Stomach (tissue), 9 donors: ENCODE data around the gene APOH. TPM values are rescaled to one million over a fixed set of nuclear protein-coding genes. Genes with fewer than 3 reads are reported as not detected.

ENCODE experiments used
- DNase-seq, 2 donors: peaks; one replicate each; pipeline versions ENCODE4 v3.0.0 to v3.0.0-alpha.2; 2013 to 2019
- H3K27ac ChIP-seq, 5 donors: fragments of 200-600 bp in 4 of 5; sonication (generic) in 4 of 5; one replicate each; pipeline ENCODE4 v1.5.1; 2013 to 2019; ENCODE audit warnings: mild to moderate bottlenecking in 1 of 5, moderate library complexity in 1 of 5
- H3K27me3 ChIP-seq, 3 donors: fragments of 200-600 bp; sonication (generic); one replicate each; pipeline ENCODE4 v1.5.1; 2017 to 2019; ENCODE audit warnings: mixed run types in 1 of 3
- H3K36me3 ChIP-seq, 4 donors: fragments of 200-600 bp; sonication (generic); 1 replicate in 3 of 4; 2 replicates in 1 of 4; pipeline ENCODE4 v1.5.1; 2016 to 2019
- H3K4me1 ChIP-seq, 4 donors: fragments of 200-600 bp; sonication (generic); one replicate each; pipeline ENCODE4 v1.5.1; 2016 to 2019
- H3K4me3 ChIP-seq, 4 donors: fragments of 200-600 bp; sonication (generic) in 3 of 4; one replicate each; pipeline ENCODE4 v1.5.1; 2016 to 2019; ENCODE audit warnings: mild to moderate bottlenecking in 1 of 4
- H3K9me3 ChIP-seq, 4 donors: fragments of 200-600 bp; sonication (generic); one replicate each; pipeline ENCODE4 v1.5.1; 2016 to 2019
- EP300 ChIP-seq: sonication (generic); formaldehyde crosslinking; IDR thresholded peaks from one replicate; pipeline ENCODE4 v1.6.1; 2017; ENCODE audit warnings: antibody characterized with exemption
- POLR2A ChIP-seq, 4 donors: fragments of 450-650 bp; IDR thresholded peaks; one replicate each; pipeline ENCODE4 v1.6.1; 2016; ENCODE audit warnings: antibody characterized with exemption in 4 of 4, control low read depth in 2 of 4, mild to moderate bottlenecking in 1 of 4, moderate library complexity in 1 of 4
- POLR2AphosphoS5 ChIP-seq, 3 donors: sonication (generic); formaldehyde crosslinking; IDR thresholded peaks; one replicate each; pipeline ENCODE4 v1.6.1; 2016; ENCODE audit warnings: antibody characterized with exemption in 3 of 3
- WGBS, 5 donors: extraction: QIAGEN DNeasy Blood & Tissue Kit in 3 of 5; methylation state at CpG; one replicate each; pipeline versions ENCODE4 v1.1.5 to v1.1.7; 2013 to 2018; 5-methylcytosine and 5-hydroxymethylcytosine counted together
- intact Hi-C: fragments of 100-400 bp; cut with DNase I; formaldehyde crosslinking; loops from one replicate; pipeline ENCODE4 v1.15.1; 2023; ENCODE audit warnings: low total_unique reads
- polyA plus RNA-seq, 3 donors: library from polyadenylated mRNA; stranded (reverse); fragments of 200-250 nt; gene quantifications; one replicate each; pipeline ENCODE4 v1.2.3, GENCODE V29; 2013
- total RNA-seq, 5 donors: library from RNA; depleted of rRNA; stranded (reverse); fragments of >200 nt; gene quantifications; one replicate each; pipeline versions ENCODE4 v1.1.0 to v1.2.3, GENCODE V29; 2014 to 2016
- TF ChIP-seq, protein P1 (sequence below), 7 experiments: fragments of 450-650 bp in 4 of 7; fragments of 200-600 bp in 3 of 7; sonication (generic) in 3 of 7; IDR thresholded peaks; one replicate each; pipeline ENCODE4 v1.5.1; 2016 to 2019; ENCODE audit warnings: antibody characterized with exemption in 7 of 7, control low read depth in 2 of 7, mild to moderate bottlenecking in 1 of 7
- donor health status: healthy with polysubstance abuse.
- donor health status: Bipolar disorder and iron deficiency.
- donor health status: healthy.

The APOH gene
- total and polyA plus RNA-seq, 8 donors: 0.87 to 22.8 (median 2.0) TPM; not detected in 3

DNA sequence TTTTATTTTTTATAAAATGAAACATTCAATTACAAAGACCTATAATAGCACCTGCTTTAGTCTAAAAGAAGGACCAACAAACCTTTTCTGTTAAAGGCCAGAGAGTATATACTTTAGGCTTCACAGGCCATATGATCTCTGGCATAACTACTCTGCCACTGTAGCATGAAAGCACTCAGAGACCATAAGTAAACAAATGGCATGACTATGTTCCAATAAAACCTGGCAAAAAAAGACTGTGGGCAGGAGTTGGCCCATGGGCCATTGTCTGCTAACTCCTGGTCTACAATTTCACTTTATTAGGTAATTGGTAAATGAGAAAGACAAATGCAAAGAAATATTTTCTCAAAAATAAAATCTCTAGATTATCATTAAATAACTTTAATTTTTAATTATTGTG is 52.2 kb downstream of the APOH start:
- intact Hi-C loops: no loop called here
- TF ChIP-seq, protein P1, sequence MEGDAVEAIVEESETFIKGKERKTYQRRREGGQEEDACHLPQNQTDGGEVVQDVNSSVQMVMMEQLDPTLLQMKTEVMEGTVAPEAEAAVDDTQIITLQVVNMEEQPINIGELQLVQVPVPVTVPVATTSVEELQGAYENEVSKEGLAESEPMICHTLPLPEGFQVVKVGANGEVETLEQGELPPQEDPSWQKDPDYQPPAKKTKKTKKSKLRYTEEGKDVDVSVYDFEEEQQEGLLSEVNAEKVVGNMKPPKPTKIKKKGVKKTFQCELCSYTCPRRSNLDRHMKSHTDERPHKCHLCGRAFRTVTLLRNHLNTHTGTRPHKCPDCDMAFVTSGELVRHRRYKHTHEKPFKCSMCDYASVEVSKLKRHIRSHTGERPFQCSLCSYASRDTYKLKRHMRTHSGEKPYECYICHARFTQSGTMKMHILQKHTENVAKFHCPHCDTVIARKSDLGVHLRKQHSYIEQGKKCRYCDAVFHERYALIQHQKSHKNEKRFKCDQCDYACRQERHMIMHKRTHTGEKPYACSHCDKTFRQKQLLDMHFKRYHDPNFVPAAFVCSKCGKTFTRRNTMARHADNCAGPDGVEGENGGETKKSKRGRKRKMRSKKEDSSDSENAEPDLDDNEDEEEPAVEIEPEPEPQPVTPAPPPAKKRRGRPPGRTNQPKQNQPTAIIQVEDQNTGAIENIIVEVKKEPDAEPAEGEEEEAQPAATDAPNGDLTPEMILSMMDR (IDR thresholded peaks at IDR 0.05): no peak
- TF ChIP-seq POLR2AphosphoS5 (IDR thresholded peaks at IDR 0.05): no peak
- Histone ChIP-seq H3K27me3 (no peaks in the 10 kb centered on the region), H3K4me1 (no peaks in the 10 kb centered on the region), H3K9me3 (no peaks in the 10 kb centered on the region), H3K27ac (no peak overlapping the region), H3K4me3 (no peak overlapping the region), H3K36me3 (peaks cover 4 to 19% (median 6%) of the 10 kb centered on the region in 4 donors)
- DNase-seq: no peak

DNA sequence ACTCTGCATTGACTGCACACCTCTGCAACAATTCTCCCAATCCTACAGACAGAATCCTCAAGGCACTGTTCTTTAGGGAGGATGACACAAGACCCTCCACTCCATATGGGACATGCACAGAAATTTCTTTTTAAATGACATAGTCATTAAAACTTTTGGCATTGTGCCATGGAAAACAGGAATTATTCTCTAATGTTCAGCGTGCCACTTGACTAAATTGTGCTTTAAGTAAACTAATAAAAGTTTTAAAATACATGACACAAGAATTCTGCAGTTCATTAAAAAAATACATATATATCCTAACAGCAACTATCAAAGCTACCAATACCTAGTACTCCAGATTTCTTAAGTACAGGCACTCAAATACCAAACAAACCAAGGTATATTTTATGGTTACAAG is 53.3 kb downstream of the APOH start:
- intact Hi-C loops: no loop called here
- no peak overlapping the region for H3K4me3 ChIP-seq
- no peaks in the 10 kb centered on the region for H3K4me1 ChIP-seq
- no peaks in the 10 kb centered on the region for H3K9me3 ChIP-seq
- DNase-seq: no peak
- no peaks in the 10 kb centered on the region for H3K27me3 ChIP-seq
- TF ChIP-seq, protein P1 (IDR thresholded peaks at IDR 0.05): no peak
- TF ChIP-seq POLR2AphosphoS5 (IDR thresholded peaks at IDR 0.05) (no peak), EP300 (no peak), POLR2A (IDR thresholded peaks at IDR 0.05) (no peak)
- H3K27ac ChIP-seq: no peak overlapping the region
- H3K36me3 ChIP-seq: peaks cover 0 to 8% (median under 1%) of the 10 kb centered on the region in 4 donors
- 25 to 47% (median 33%) methylated on average over 1 of the region's 1 CpG for WGBS, 5 donors

DNA sequence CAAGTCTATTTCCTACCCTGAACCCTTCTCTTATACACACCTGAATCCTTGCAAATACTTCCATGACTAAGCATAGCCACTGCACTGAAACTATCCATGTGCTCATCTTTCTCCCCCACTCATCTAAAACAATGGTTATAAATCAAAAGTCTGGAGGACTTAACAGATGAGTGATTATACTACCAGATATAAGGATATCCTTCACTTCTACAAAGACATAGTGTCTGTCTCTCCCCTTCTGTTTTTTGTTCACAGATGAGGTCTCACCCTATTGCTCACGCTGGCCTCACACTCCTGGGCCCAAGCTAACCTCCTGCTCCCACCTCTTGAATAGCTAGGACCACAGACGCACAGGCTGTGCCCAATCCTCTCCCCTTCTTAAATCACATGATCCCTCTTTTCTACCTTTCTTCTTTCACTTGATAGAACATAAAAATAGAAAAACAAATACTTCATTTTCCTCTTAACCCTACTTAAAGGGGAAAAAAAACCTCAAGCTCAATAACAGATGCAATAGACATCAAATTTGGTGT is 56.5 kb downstream of the APOH start:
- 45 to 95% (median 75%) methylated on average over 2 of the region's 2 CpGs for WGBS, 5 donors
- Histone ChIP-seq H3K36me3 (peaks cover 0 to 4% (median 0%) of the 10 kb centered on the region in 4 donors), H3K4me3 (no peak overlapping the region), H3K9me3 (no peaks in the 10 kb centered on the region), H3K27ac (no peak overlapping the region), H3K4me1 (no peaks in the 10 kb centered on the region), H3K27me3 (no peaks in the 10 kb centered on the region)
- intact Hi-C loops: no loop called here
- DNase-seq: no peak
- no peak for TF ChIP-seq POLR2A (IDR thresholded peaks at IDR 0.05)
- no peak for TF ChIP-seq POLR2AphosphoS5 (IDR thresholded peaks at IDR 0.05)
- TF ChIP-seq, protein P1 (IDR thresholded peaks at IDR 0.05): no peak
- TF ChIP-seq EP300: no peak

DNA sequence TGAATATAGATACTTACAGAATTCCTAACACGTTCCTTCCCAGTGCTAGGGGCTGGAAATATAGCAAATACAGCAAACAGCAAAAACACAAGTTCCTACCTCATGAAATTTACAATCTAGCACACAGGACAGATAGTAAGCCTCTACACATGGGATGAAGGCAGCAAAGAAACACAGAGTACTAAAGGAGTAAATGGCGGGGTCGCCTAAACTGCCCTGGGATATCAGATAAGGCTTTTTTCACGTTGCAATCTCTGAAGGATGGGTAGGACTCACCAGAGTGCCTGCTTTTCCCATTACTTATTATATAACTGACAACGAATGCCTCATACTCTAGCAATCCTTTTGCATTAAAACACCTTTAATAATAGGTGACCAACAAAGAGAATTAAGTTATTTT is 57.1 kb downstream of the APOH start:
- TF ChIP-seq POLR2A (IDR thresholded peaks at IDR 0.05) (no peak), POLR2AphosphoS5 (IDR thresholded peaks at IDR 0.05) (no peak), EP300 (no peak)
- TF ChIP-seq, protein P1 (IDR thresholded peaks at IDR 0.05): no peak
- H3K4me1 ChIP-seq: no peaks in the 10 kb centered on the region
- intact Hi-C loops: no loop called here
- DNase-seq: no peak
- peaks cover 0 to 4% (median 0%) of the 10 kb centered on the region in 4 donors for H3K36me3 ChIP-seq
- 72 to 76% (median 73%) methylated on average over 5 of the region's 5 CpGs for WGBS, 5 donors
- H3K9me3 ChIP-seq: no peaks in the 10 kb centered on the region
- no peak overlapping the region for H3K4me3 ChIP-seq
- H3K27me3 ChIP-seq: no peaks in the 10 kb centered on the region
- H3K27ac ChIP-seq: no peak overlapping the region
